ENCODE measurements around the gene PIEZO2.
"Not testable (repeated sequence)": the region's sequence is repeated elsewhere in the genome, so short reads cannot be mapped to it uniquely, and the experiment has no call there.

The PIEZO2 gene

DNA sequence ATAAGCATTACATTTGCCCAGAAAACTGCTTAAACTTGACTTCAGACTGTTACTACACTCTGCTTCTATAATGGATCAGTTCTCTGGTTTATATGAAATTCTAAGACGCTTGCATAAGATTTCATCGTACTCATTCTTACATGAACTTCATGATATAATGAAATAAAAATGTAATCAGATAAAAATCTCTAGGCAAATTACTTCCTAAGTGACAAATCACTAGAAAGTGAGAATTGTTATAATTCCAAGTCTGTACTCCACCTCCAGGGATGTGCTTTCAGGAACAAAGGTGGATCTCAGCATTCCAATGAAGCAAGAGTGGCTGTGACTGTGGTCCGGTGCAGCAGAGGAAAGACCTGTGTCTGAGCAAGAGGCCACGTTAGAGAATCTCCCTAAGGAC, 226.2 kb downstream of the PIEZO2 start:
- TF ChIP-seq ZFX (IDR thresholded peaks at IDR 0.05; ENCODE audit: borderline replicate concordance) (no peak), CTCF (IDR thresholded peaks at IDR 0.05) (no peak)
- H3K27ac ChIP-seq: no peak overlapping the region

GRCh38 chr18:10922712-10923111, 226.7 kb downstream of the PIEZO2 start:
- not testable (repeated sequence) for H3K27ac ChIP-seq

DNA sequence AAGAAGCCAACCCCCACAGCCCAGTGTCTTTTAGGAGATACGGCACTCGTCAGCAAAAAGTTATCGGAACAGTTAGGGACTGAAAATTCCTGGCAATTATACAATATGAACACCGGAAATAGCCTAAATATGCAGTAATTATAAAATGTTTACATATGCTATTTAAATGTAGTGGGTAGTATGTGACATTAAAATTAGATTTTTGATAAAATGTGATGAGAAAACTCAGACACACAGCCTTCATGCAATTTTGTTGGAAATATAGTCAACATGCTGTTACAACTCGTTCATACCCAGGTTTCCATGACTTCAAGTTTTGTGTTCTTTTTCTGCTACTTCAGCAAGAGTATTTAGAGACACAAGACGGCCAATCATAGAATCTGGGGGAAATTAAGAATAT, 229.1 kb downstream of the PIEZO2 start:
- not testable (repeated sequence) for H3K27ac ChIP-seq

- no peak overlapping the region for H3K27ac ChIP-seq
- TF ChIP-seq CTCF (IDR thresholded peaks at IDR 0.05): no peak
Observed at GRCh38 chr18:10919851-10920250, 229.5 kb downstream of the PIEZO2 start.

DNA sequence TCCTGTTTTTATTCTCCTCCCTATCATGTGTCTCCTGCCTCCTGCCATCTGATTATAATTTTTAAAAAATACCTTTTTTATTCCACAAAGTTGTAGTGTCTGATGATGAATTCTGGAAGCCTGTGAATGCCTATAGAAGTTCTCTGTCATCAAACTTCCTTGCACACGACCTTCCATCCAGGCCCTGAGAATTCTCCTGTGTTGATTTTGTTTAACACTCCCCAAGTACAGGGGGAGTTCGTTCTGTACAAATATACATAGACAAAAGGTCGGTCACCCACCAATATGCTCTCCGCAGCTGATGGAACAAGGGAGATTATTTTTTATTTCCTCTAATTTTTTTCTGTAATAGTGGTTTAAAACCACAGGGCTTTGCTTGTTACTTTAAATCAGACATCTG, 232.5 kb downstream of the PIEZO2 start:
- no peak for TF ChIP-seq ZFX (IDR thresholded peaks at IDR 0.05; ENCODE audit: borderline replicate concordance)
- TF ChIP-seq CTCF (IDR thresholded peaks at IDR 0.05): no peak
- no peak overlapping the region for H3K27ac ChIP-seq

DNA sequence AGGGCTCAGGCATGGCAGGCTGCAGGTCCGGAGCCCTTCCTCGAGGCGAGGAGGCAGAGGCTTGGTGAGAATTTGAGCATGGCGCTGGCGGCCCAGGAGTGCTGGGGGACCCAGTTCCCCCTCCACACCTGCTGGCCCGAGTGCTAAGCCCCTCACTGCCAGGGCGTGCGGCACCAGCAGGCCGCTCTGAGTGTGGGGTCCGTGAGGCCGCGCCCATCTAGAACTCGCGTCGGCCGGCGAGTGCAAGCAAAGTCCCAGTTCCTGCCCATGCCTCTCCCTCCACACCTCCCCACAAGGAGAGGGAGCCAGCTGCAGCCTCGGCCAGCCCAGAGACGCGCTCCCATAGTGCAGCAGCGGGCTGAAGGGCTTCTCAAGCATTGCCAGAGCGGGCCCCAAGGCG, 233.0 kb downstream of the PIEZO2 start:
- H3K27ac ChIP-seq: no peak overlapping the region
- TF ChIP-seq CTCF (IDR thresholded peaks at IDR 0.05): no peak
- no peak for TF ChIP-seq ZFX (IDR thresholded peaks at IDR 0.05; ENCODE audit: borderline replicate concordance)

GRCh38 chr18:10915748-10916147, 233.6 kb downstream of the PIEZO2 start:
- H3K27ac ChIP-seq: not testable (repeated sequence)

- not testable (repeated sequence) for H3K27ac ChIP-seq
Observed at GRCh38 chr18:10914610-10915009, 234.8 kb downstream of the PIEZO2 start.

DNA sequence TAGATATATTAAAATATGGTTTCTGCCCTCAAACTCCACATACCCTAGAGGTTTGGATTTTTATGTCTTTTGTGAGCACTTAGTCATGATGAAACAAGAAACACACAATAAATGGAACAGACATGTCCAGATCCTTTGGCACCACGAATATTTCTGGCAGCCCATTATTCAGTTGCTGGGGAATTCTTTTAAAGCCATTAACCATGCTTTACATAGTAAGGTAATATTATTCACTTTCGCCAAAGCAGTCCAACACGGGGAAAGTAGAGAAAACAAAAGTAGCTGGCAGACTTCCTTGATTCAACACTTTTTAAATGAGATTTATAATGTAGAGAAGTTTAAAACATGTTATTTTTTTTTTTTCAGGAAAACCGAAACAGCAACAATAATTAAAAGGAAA, 235.4 kb downstream of the PIEZO2 start:
- TF ChIP-seq CTCF (IDR thresholded peaks at IDR 0.05) (no peak), ZFX (IDR thresholded peaks at IDR 0.05; ENCODE audit: borderline replicate concordance) (no peak)
- H3K27ac ChIP-seq: no peak overlapping the region

- no peak overlapping the region for H3K27ac ChIP-seq
- TF ChIP-seq CTCF (IDR thresholded peaks at IDR 0.05) (no peak), ZFX (IDR thresholded peaks at IDR 0.05; ENCODE audit: borderline replicate concordance) (no peak)
Observed at GRCh38 chr18:10912790-10913545, 236.4 kb downstream of the PIEZO2 start.
